ENCODE results near the gene BTBD7. TPM values are rescaled to one million over a fixed set of nuclear protein-coding genes. Genes with fewer than 3 reads are reported as not detected.

Gene BTBD7
- total RNA-seq, 1 donor from 2014 or later, result 25.2 TPM

DNA sequence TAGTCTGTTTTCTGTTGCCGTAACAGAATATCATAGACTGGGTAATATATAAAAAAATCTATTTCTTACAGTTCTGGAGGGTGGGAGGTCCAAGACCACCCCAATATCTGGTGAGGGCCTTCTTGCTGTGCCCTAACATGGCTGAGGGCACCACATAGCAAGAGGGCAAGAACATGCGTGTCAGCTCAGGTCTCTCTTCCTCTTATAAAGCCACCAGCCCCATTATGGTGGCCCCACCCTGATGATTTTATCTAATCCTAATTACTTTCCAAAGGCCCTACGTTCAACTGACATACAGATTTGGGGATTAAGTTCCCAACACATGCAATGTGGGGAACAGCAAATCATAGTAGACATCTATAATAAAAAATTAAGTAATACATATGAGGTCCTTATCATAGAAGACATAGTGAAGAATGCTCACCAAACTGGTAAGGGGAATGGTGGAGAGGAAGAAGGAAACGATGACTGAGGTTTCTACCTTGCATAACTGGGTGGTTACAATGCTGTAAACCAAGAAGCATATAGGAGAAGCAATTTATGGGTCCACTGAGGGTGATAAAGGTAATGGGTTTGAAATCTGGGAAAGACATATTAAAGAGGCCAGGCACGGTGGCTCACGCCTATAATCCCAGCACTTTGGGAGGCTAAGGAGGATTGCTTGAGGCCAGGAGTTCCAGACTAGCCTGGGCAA, 27.0 kb downstream of the BTBD7 start:
- DNase-seq (ENCODE audit: low read depth), result no peak

DNA sequence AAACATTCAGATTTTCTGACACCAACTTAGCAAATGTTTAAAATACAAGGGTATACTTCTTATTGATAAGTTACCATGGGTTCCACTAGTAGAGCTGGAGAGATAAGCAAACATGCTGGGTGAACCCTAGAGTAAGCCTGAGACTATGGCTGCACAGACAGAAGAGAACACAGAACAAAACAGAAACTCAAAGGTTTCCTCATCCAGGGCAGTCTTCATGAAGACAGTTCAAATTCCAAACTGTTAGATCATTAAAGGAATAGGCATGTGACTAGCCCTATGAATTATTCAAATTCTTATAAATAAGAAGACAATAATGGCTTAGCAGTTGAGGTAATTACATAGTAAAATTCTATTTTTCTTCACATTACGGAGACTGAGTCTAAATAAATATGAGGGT, 28.1 kb downstream of the BTBD7 start:
- DNase-seq (ENCODE audit: low read depth), result no peak

DNA sequence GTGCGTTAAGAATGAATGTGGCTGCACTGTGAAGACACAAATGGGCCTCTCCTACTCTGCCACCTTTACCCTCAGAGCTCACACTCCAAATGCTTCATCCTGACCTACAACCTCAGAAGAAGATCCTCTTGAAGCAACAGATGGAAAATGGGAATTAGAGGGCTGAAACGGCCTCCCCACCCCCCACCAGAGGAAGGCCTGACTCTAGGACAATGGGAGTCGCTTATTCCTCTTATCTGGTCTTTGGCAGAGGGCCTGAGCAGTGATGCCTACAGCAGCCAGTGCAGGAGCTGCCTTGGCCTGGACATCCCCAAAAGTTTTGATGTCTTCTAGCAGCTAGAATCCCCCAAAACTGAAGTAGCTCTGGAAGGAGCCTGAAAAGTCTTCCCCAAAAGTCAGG, 29.2 kb downstream of the BTBD7 start:
- no peak for DNase-seq (ENCODE audit: low read depth)

GRCh38 chr14:93302688-93303581, 29.9 kb downstream of the BTBD7 start:
- DNase-seq (ENCODE audit: low read depth), result no peak

GRCh38 chr14:93301821-93302447, 30.9 kb downstream of the BTBD7 start:
- DNase-seq (ENCODE audit: low read depth), result peak; percentile 40

GRCh38 chr14:93299866-93300265, 33.0 kb downstream of the BTBD7 start:
- DNase-seq (ENCODE audit: low read depth), result no peak

- no peak for DNase-seq (ENCODE audit: low read depth)
These were observed 33.4 kb downstream of the BTBD7 start for GRCh38 chr14:93299416-93299815.

DNA sequence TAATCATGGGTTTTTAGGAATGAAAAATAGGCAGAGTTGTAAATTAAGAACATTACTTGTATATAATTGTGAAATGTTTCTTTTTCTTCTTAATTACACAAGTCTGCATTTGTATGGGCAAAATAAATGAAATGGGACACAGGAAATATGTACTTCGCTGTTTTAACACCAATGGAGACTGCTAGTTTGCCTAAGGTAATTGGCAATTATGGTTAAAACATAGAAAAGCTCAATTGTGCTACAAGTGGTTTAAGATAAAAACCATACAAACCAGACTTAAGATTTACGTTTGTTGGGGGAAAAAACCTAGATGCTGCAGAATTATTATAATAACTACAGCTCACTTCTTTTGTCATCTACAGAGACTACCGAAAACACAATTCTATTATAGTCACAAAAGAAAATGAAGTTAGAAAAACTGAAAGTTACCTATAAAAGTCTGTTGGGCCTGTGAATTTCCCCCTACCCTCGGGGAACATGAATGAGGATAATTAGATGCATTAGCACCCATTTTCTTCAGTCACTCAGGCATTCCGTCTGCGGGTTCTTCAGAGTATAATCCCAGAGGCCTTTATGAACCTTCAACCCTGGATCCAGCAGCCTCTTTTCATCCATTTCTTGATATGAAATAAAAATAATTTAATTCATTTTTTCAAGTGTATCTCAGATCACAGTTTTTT, 37.2 kb downstream of the BTBD7 start:
- DNase-seq (ENCODE audit: low read depth), result no peak

- DNase-seq (ENCODE audit: low read depth), result no peak
These were observed 46.5 kb downstream of the BTBD7 start for GRCh38 chr14:93286212-93286890.

- peak; percentile 50 for DNase-seq (ENCODE audit: low read depth)
These were observed 47.8 kb downstream of the BTBD7 start for GRCh38 chr14:93285044-93285443.

- DNase-seq (ENCODE audit: low read depth), result no peak
These were observed 50.9 kb downstream of the BTBD7 start for GRCh38 chr14:93281937-93282336.

- DNase-seq (ENCODE audit: low read depth), result no peak
These were observed 52.1 kb downstream of the BTBD7 start for GRCh38 chr14:93280743-93281142.

DNA sequence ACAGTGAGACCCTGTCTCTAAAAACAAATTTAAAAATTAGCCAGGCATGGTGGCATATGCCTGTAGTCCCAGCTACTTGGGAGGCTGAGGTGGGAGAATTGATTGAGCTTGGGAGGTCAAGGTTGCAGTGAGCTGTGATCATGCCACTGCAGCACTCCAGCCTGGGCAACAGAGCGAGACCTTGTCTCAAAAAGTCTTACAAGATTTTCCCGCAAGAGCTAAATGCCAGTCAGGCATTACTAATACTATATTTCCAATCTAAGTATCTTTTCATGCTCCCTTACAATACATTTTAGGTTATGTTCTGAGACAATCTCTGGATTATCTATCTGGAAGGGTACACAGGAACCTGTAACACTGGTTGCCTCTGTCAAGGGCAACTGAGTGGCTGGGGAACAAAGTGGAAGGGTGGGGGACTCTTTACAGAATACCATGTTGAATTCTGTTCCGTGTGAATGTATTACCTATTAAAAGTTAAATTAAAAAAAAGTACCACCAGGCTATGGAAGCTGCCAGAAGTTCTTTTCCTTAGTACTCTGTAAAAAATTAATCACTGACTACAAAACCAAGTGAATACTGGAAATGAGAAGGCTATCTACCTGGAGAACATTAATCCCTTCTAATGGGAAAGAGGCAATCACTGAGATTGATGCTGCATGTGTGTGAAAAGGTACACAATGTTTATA, 56.7 kb downstream of the BTBD7 start:
- no peak for DNase-seq (ENCODE audit: low read depth)

GRCh38 chr14:93274055-93274806, 58.6 kb downstream of the BTBD7 start:
- DNase-seq (ENCODE audit: low read depth), result no peak

DNA sequence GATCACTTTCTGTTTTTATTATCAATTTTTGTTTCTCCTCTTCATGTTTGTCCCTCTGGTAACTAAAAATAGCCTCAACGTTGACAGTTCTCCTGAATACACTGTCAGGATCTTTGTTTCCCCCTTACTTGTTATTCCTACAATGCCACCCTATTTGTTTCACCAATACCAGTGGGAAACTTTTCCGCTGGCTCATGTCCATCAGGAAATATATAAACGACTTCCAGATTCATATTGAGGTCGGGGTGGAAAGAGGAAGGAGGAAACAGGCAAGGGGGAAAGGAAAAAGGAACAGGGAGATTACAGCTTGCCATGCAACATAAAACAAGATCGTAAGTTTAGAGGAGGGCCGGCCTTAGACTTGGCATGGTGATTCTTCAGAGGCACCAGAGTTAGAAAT, 61.7 kb downstream of the BTBD7 start:
- no peak for DNase-seq (ENCODE audit: low read depth)

GRCh38 chr14:93269341-93270068, 63.3 kb downstream of the BTBD7 start:
- DNase-seq (ENCODE audit: low read depth), result peak; percentile 71

GRCh38 chr14:93268406-93268805, 64.4 kb downstream of the BTBD7 start:
- no peak for DNase-seq (ENCODE audit: low read depth)

DNA sequence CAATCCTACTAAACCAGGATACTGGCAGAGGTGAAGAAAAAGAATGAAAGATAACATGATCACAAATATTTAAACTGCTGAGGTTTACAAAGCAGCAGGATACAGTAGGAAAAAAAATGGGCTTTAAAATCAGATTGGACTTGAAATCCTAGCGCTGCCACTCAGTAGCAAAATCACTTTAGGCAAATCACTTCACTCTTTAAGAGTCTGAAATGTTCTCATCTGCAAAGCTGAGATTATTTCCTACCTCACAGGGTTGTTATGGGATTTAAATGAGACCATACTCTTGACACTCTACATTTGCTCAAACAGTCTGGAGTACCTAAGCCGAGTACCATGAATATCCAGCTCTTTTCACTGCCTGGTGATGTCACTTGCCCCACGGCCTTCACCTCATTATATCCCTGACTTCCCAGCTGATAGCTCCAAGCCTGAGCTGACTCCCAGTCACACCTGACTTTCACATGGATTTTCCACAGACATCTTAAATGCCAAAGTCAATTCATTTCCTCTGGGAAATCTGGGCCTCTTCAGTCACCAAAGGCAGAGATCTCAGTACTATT, 65.6 kb downstream of the BTBD7 start:
- no peak for DNase-seq (ENCODE audit: low read depth)

DNA sequence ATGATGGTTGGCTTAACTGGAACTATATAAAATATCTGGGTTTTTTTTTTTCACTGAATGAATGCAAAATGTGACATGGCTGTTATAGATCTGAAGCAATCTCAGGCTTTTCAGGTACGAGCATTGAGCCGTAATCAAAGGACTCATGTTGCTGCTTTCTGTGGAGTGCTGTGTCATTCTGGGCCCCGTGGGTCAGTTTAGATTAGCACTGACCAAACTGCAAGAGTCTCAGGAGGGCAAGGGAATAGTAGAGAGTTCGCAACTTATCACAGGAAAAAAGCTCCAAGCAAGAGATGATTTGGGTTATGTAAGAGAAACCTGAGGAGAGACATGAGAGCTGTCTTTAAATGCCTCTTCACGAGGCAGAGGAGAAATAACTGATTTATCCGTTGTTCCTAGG, 66.7 kb downstream of the BTBD7 start:
- no peak for DNase-seq (ENCODE audit: low read depth)
